Measurements from ENCODE around the gene HELZ2. TPM values are rescaled to one million over a fixed set of nuclear protein-coding genes. Genes with fewer than 3 reads are reported as not detected.
A peak's percentile ranks its signal among the peaks of the same experiment; 100 is the strongest.

The HELZ2 gene
- total and polyA plus RNA-seq, 2 experiments from 2014 or later: 5.2 to 48.9 TPM

DNA sequence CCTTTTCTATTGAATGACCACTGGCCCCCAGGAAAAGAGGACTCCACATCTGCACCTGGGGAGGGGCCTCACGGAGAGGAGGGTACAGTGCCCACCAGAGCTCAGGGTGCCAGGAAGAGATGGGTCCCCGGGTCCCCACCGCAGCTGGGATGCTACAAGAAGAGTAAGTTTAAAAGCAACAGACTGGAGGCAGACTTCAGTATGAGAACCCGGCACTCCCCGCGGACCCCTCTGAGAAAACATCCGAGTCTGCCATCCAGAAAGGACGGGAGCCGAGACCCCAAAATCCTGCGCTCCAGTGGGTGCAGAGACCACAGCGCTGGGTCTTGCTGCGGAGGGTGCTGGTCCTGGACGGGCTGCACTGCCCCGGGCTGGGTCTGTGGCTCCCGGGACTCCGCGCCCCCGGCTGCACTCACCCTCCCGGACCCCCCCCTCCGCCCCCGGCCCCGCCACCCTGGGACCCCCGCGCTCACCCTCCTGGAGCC is 350 bp downstream of the HELZ2 start:
- H3K36me3 Mint-ChIP-seq (ENCODE audit: low read depth): no peaks in the 10 kb centered on the region
- peak; percentile 44 for ATAC-seq
- Histone ChIP-seq H3K27ac (ENCODE audit: low read depth) (no peak overlapping the region), H3K27me3 (ENCODE audit: insufficient read depth) (no peaks in the 10 kb centered on the region), H2AFZ (no peak overlapping the region), H3K36me3 (ENCODE audit: insufficient read depth) (no peaks in the 10 kb centered on the region), H3K4me3 (peak overlapping the region; percentile 64), H4K20me1 (replicated peaks; ENCODE audit: insufficient read depth) (no peaks in the 10 kb centered on the region), H3K4me2 (peak overlapping the region; percentile 84), H3K4me1 (ENCODE audit: insufficient read depth) (no peaks in the 10 kb centered on the region; the same call in 1 of the 2 replicates), H3K79me2 (replicated peaks; ENCODE audit: insufficient read depth) (no peaks in the 10 kb centered on the region), H3K9me2 (ENCODE audit: insufficient read depth) (no peaks in the 10 kb centered on the region), H3F3A (replicated peaks; ENCODE audit: low read depth) (0 out of 2 replicates have a peak, but pooled peaks cover 7% of the 10 kb centered on the region)
- TF ChIP-seq STAT1 (IDR thresholded peaks at IDR 0.05; ENCODE audit: unreplicated experiment) (no peak), EZH2 (IDR thresholded peaks at IDR 0.05; ENCODE audit: low read depth, unreplicated experiment) (no peak), CREB1 (CRISPR knock-in tag; IDR thresholded peaks at IDR 0.05; ENCODE audit: low read depth) (no peak), ZNF114 (CRISPR knock-in tag; IDR thresholded peaks at IDR 0.05) (no peak), EZH2phosphoT487 (IDR thresholded peaks at IDR 0.05; ENCODE audit: unreplicated experiment) (no peak), NANOG (IDR thresholded peaks at IDR 0.05; ENCODE audit: borderline replicate concordance) (no peak), POLR2AphosphoS5 (IDR thresholded peaks at IDR 0.05; ENCODE audit: low read depth) (no peak), JUNB (IDR thresholded peaks at IDR 0.05; ENCODE audit: unreplicated experiment) (no peak), ZNF331 (CRISPR knock-in tag; IDR thresholded peaks at IDR 0.05; ENCODE audit: low read depth) (no peak)
- TF ChIP-seq, protein P1, sequence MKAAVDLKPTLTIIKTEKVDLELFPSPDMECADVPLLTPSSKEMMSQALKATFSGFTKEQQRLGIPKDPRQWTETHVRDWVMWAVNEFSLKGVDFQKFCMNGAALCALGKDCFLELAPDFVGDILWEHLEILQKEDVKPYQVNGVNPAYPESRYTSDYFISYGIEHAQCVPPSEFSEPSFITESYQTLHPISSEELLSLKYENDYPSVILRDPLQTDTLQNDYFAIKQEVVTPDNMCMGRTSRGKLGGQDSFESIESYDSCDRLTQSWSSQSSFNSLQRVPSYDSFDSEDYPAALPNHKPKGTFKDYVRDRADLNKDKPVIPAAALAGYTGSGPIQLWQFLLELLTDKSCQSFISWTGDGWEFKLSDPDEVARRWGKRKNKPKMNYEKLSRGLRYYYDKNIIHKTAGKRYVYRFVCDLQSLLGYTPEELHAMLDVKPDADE (IDR thresholded peaks at IDR 0.05): no peak
- TF ChIP-seq, protein P2, sequence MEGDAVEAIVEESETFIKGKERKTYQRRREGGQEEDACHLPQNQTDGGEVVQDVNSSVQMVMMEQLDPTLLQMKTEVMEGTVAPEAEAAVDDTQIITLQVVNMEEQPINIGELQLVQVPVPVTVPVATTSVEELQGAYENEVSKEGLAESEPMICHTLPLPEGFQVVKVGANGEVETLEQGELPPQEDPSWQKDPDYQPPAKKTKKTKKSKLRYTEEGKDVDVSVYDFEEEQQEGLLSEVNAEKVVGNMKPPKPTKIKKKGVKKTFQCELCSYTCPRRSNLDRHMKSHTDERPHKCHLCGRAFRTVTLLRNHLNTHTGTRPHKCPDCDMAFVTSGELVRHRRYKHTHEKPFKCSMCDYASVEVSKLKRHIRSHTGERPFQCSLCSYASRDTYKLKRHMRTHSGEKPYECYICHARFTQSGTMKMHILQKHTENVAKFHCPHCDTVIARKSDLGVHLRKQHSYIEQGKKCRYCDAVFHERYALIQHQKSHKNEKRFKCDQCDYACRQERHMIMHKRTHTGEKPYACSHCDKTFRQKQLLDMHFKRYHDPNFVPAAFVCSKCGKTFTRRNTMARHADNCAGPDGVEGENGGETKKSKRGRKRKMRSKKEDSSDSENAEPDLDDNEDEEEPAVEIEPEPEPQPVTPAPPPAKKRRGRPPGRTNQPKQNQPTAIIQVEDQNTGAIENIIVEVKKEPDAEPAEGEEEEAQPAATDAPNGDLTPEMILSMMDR (conservative IDR thresholded peaks at IDR 0.05; ENCODE audit: low read depth in 2 of 2): no peak
- TF ChIP-seq, protein P3, sequence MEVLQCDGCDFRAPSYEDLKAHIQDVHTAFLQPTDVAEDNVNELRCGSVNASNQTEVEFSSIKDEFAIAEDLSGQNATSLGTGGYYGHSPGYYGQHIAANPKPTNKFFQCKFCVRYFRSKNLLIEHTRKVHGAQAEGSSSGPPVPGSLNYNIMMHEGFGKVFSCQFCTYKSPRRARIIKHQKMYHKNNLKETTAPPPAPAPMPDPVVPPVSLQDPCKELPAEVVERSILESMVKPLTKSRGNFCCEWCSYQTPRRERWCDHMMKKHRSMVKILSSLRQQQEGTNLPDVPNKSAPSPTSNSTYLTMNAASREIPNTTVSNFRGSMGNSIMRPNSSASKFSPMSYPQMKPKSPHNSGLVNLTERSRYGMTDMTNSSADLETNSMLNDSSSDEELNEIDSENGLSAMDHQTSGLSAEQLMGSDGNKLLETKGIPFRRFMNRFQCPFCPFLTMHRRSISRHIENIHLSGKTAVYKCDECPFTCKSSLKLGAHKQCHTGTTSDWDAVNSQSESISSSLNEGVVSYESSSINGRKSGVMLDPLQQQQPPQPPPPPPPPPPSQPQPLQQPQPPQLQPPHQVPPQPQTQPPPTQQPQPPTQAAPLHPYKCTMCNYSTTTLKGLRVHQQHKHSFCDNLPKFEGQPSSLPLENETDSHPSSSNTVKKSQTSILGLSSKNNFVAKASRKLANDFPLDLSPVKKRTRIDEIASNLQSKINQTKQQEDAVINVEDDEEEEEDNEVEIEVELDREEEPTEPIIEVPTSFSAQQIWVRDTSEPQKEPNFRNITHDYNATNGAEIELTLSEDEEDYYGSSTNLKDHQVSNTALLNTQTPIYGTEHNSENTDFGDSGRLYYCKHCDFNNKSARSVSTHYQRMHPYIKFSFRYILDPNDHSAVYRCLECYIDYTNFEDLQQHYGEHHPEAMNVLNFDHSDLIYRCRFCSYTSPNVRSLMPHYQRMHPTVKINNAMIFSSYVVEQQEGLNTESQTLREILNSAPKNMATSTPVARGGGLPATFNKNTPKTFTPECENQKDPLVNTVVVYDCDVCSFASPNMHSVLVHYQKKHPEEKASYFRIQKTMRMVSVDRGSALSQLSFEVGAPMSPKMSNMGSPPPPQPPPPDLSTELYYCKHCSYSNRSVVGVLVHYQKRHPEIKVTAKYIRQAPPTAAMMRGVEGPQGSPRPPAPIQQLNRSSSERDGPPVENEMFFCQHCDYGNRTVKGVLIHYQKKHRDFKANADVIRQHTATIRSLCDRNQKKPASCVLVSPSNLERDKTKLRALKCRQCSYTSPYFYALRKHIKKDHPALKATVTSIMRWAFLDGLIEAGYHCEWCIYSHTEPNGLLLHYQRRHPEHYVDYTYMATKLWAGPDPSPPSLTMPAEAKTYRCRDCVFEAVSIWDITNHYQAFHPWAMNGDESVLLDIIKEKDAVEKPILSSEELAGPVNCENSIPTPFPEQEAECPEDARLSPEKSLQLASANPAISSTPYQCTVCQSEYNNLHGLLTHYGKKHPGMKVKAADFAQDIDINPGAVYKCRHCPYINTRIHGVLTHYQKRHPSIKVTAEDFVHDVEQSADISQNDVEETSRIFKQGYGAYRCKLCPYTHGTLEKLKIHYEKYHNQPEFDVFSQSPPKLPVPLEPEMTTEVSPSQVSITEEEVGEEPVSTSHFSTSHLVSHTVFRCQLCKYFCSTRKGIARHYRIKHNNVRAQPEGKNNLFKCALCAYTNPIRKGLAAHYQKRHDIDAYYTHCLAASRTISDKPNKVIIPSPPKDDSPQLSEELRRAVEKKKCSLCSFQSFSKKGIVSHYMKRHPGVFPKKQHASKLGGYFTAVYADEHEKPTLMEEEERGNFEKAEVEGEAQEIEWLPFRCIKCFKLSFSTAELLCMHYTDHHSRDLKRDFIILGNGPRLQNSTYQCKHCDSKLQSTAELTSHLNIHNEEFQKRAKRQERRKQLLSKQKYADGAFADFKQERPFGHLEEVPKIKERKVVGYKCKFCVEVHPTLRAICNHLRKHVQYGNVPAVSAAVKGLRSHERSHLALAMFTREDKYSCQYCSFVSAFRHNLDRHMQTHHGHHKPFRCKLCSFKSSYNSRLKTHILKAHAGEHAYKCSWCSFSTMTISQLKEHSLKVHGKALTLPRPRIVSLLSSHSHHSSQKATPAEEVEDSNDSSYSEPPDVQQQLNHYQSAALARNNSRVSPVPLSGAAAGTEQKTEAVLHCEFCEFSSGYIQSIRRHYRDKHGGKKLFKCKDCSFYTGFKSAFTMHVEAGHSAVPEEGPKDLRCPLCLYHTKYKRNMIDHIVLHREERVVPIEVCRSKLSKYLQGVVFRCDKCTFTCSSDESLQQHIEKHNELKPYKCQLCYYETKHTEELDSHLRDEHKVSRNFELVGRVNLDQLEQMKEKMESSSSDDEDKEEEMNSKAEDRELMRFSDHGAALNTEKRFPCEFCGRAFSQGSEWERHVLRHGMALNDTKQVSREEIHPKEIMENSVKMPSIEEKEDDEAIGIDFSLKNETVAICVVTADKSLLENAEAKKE (CRISPR knock-in tag; IDR thresholded peaks at IDR 0.05): no peak
- TF ChIP-seq, protein P4, sequence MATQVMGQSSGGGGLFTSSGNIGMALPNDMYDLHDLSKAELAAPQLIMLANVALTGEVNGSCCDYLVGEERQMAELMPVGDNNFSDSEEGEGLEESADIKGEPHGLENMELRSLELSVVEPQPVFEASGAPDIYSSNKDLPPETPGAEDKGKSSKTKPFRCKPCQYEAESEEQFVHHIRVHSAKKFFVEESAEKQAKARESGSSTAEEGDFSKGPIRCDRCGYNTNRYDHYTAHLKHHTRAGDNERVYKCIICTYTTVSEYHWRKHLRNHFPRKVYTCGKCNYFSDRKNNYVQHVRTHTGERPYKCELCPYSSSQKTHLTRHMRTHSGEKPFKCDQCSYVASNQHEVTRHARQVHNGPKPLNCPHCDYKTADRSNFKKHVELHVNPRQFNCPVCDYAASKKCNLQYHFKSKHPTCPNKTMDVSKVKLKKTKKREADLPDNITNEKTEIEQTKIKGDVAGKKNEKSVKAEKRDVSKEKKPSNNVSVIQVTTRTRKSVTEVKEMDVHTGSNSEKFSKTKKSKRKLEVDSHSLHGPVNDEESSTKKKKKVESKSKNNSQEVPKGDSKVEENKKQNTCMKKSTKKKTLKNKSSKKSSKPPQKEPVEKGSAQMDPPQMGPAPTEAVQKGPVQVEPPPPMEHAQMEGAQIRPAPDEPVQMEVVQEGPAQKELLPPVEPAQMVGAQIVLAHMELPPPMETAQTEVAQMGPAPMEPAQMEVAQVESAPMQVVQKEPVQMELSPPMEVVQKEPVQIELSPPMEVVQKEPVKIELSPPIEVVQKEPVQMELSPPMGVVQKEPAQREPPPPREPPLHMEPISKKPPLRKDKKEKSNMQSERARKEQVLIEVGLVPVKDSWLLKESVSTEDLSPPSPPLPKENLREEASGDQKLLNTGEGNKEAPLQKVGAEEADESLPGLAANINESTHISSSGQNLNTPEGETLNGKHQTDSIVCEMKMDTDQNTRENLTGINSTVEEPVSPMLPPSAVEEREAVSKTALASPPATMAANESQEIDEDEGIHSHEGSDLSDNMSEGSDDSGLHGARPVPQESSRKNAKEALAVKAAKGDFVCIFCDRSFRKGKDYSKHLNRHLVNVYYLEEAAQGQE (IDR thresholded peaks at IDR 0.05; ENCODE audit: unreplicated experiment): no peak
- DNase-seq (ENCODE audit: low spot score): no peak
- no peak overlapping the region for H3K27ac Mint-ChIP-seq
- no peaks in the 10 kb centered on the region for H3K9me3 Mint-ChIP-seq
- H3K27me3 Mint-ChIP-seq (ENCODE audit: insufficient read depth, low read depth, poor library complexity): no peaks in the 10 kb centered on the region
- peak overlapping the region; percentile 77 for H3K4me3 Mint-ChIP-seq
- H3K4me1 Mint-ChIP-seq: no peaks in the 10 kb centered on the region
